ENCODE data around the gene AKR1C1.
"Not testable (repeated sequence)": the region's sequence is repeated elsewhere in the genome, so short reads cannot be mapped to it uniquely, and the experiment has no call there.

Gene AKR1C1

GRCh38 chr10:4969289-4969688, 6.1 kb downstream of the AKR1C1 start:
- not testable (repeated sequence) for H3K9me3 ChIP-seq (ENCODE audit: low read depth, low read length); H3K36me3 ChIP-seq (ENCODE audit: insufficient read depth, low read length); DNase-seq (ENCODE audit: low read depth, low spot score); H3K9ac ChIP-seq (ENCODE audit: insufficient read length); H3K27ac ChIP-seq; H3K4me3 ChIP-seq

DNA sequence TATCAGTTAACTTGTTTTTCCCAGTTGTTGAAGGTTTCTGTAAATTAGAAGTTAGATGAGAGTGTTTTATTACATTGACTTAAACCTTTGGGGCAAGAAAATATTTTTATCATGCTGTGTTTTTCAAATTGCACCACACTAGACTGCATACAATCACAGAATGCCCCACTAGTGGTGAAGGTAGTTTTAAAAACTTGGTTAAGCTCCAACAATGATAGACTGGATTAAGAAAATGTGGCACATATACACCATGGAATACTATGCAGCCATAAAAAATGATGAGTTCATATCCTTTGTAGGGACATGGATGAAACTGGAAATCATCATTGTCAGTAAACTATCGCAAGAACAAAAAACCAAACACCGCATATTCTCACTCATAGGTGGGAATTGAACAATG, 7.1 kb downstream of the AKR1C1 start:
- not testable (repeated sequence) for H3K36me3 ChIP-seq (ENCODE audit: insufficient read depth, low read length); H3K27ac ChIP-seq; DNase-seq (ENCODE audit: low read depth, low spot score); H3K9ac ChIP-seq (ENCODE audit: insufficient read length); H3K4me3 ChIP-seq; H3K9me3 ChIP-seq (ENCODE audit: low read depth, low read length)

DNA sequence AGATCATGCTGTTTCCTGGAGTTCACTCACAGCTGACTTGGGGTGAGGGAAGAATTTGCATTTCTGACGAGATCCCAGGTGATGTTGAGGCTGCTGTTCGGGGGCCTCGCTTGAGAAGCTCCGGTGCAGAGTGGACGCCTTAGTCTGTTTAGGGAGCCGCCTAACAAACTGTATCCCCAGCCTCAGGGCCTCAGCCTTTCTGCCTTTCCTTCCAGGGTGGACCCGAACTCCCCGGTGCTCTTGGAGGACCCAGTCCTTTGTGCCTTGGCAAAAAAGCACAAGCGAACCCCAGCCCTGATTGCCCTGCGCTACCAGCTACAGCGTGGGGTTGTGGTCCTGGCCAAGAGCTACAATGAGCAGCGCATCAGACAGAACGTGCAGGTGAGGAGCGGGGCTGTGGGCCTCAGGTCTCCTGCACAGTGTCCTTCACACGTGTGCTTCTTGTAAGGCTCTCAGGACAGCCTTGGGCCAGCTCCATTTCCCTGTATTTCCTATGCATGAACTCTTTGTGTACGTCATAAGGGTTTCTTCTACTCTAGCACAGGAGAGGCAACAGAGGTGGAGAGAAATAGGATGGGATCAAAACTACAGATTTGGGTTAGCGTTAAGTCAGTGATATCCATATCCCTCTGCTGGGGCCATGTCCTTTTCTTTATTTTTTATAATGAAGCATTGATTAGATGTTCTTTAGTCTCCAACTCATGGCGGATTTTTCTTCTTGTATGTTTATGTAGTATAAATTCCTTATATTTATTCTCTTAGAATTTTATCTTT, 9.3 kb downstream of the AKR1C1 start:
- not testable (repeated sequence) for DNase-seq (ENCODE audit: low read depth, low spot score); H3K4me3 ChIP-seq; H3K36me3 ChIP-seq (ENCODE audit: insufficient read depth, low read length); H3K27ac ChIP-seq; H3K9me3 ChIP-seq (ENCODE audit: low read depth, low read length); H3K9ac ChIP-seq (ENCODE audit: insufficient read length)

DNA sequence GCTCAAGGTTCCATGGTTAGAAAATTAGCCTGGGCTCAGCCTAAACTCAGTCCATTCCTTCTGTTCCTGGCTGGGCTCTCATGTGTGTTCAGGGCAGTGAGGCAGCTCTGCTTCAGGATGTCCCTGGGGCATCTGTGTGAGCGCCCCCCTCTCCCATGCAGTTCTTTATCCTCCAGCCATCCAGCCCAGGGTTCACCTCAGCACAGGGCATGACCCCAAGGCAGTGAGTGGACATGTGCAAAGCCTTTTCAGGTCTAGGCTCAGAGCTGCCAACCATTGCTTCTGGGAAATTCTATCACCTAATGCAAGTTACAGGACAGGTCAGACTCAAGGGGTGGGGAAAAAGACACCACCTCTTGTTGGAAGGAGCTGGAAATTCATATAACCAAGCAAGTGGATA, 10.1 kb downstream of the AKR1C1 start:
- H3K4me3 ChIP-seq; H3K27ac ChIP-seq; DNase-seq (ENCODE audit: low read depth, low spot score); H3K9me3 ChIP-seq (ENCODE audit: low read depth, low read length); H3K9ac ChIP-seq (ENCODE audit: insufficient read length); H3K36me3 ChIP-seq (ENCODE audit: insufficient read depth, low read length): not testable (repeated sequence)

DNA sequence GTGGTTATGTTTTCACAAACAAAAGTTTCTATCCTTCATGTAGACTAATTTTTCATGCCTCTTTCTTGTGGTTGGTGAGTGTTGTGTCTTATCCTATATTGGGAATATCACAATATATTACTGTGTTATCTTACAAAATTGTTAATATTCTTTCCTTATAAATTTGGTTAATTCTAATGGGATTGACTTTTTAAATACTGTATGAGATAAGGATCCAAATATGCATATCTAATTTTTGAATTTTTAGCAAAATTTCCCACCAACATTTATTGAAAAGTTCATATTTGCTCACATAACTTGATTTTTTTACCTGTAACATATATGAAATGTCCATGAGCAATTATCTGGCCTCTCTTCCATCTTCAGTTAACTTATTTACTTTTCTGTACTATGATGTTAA, 11.2 kb downstream of the AKR1C1 start:
- DNase-seq (ENCODE audit: low read depth, low spot score) = not testable (repeated sequence)

GRCh38 chr10:4977025-4977424, 13.8 kb downstream of the AKR1C1 start:
- H3K9ac ChIP-seq (ENCODE audit: insufficient read length) = no peak overlapping the region
- no peak for TF ChIP-seq EZH2 (IDR thresholded peaks at IDR 0.05)

More for the DNA sequence above, 11.2 kb downstream of the AKR1C1 start:
- not testable (repeated sequence) for H3K4me3 ChIP-seq; H3K9me3 ChIP-seq (ENCODE audit: low read depth, low read length); H3K9ac ChIP-seq (ENCODE audit: insufficient read length); H3K27ac ChIP-seq; H3K36me3 ChIP-seq (ENCODE audit: insufficient read depth, low read length)

GRCh38 chr10:4978870-4979269, 15.7 kb downstream of the AKR1C1 start:
- Histone ChIP-seq H3K36me3 (ENCODE audit: insufficient read depth, low read length) (no peaks in the 10 kb centered on the region), H3K9ac (ENCODE audit: insufficient read length) (no peak overlapping the region), H3K4me3 (no peak overlapping the region), H3K27ac (no peak overlapping the region), H3K9me3 (ENCODE audit: low read depth, low read length) (no peaks in the 10 kb centered on the region)
- no peak for TF ChIP-seq EZH2 (IDR thresholded peaks at IDR 0.05)
- TF ChIP-seq FOXP2 (optimal IDR thresholded peaks at IDR 0.05; ENCODE audit: control extremely low read depth, extremely low read length, insufficient read depth) = no peak
- no peak for TF ChIP-seq POLR2AphosphoS5 (IDR thresholded peaks at IDR 0.05; ENCODE audit: borderline replicate concordance, low read depth, low read length)
- DNase-seq (ENCODE audit: low read depth, low spot score) = no peak

More at GRCh38 chr10:4977025-4977424, 13.8 kb downstream of the AKR1C1 start:
- no peaks in the 10 kb centered on the region for H3K36me3 ChIP-seq (ENCODE audit: insufficient read depth, low read length)
- DNase-seq (ENCODE audit: low read depth, low spot score) = no peak
- no peak overlapping the region for H3K4me3 ChIP-seq
- H3K9me3 ChIP-seq (ENCODE audit: low read depth, low read length) = no peaks in the 10 kb centered on the region
- H3K27ac ChIP-seq = no peak overlapping the region

GRCh38 chr10:4980793-4981192, 17.6 kb downstream of the AKR1C1 start:
- no peaks in the 10 kb centered on the region for H3K36me3 ChIP-seq (ENCODE audit: insufficient read depth, low read length)
- no peak for DNase-seq (ENCODE audit: low read depth, low spot score)
- no peak overlapping the region for H3K9ac ChIP-seq (ENCODE audit: insufficient read length)
- TF ChIP-seq EZH2 (IDR thresholded peaks at IDR 0.05) = no peak
- TF ChIP-seq FOXP2 (optimal IDR thresholded peaks at IDR 0.05; ENCODE audit: control extremely low read depth, extremely low read length, insufficient read depth) = no peak
- no peak for TF ChIP-seq POLR2AphosphoS5 (IDR thresholded peaks at IDR 0.05; ENCODE audit: borderline replicate concordance, low read depth, low read length)
- no peak overlapping the region for H3K4me3 ChIP-seq
- H3K9me3 ChIP-seq (ENCODE audit: low read depth, low read length) = no peaks in the 10 kb centered on the region
- H3K27ac ChIP-seq = no peak overlapping the region

GRCh38 chr10:4981722-4982471, 18.7 kb downstream of the AKR1C1 start:
- DNase-seq (ENCODE audit: low read depth, low spot score) = no peak

More at GRCh38 chr10:4981722-4982471, 18.7 kb downstream of the AKR1C1 start:
- Histone ChIP-seq H3K9ac (ENCODE audit: insufficient read length) (no peak overlapping the region), H3K4me3 (no peak overlapping the region), H3K27ac (no peak overlapping the region), H3K9me3 (ENCODE audit: low read depth, low read length) (no peaks in the 10 kb centered on the region), H3K36me3 (ENCODE audit: insufficient read depth, low read length) (no peaks in the 10 kb centered on the region)
- TF ChIP-seq FOXP2 (optimal IDR thresholded peaks at IDR 0.05; ENCODE audit: control extremely low read depth, extremely low read length, insufficient read depth) (no peak), EZH2 (IDR thresholded peaks at IDR 0.05) (no peak), POLR2AphosphoS5 (IDR thresholded peaks at IDR 0.05; ENCODE audit: borderline replicate concordance, low read depth, low read length) (no peak)

All from SK-N-MC (cell line).